Upper lobe of right lung (tissue), 1 donor: ENCODE results near the gene ACTN4. TPM values are rescaled to one million over a fixed set of nuclear protein-coding genes. Genes with fewer than 3 reads are reported as not detected.
A peak's percentile ranks its signal among the peaks of the same experiment; 100 is the strongest.

ENCODE experiments used
- ATAC-seq: fragments of 200-7000 bp; cut with Tn5 transposase; one replicate; pipeline ENCODE4 v1.9.1; 2020; ENCODE audit warnings: mild to moderate bottlenecking, moderate library complexity
- DNase-seq: peaks from one replicate; pipeline ENCODE4 v3.0.0-alpha.2; 2020
- H3K27ac ChIP-seq: fragments of 200-600 bp; one replicate; pipeline ENCODE4 v1.8.0; 2022
- H3K27me3 ChIP-seq: fragments of 200-600 bp; one replicate; pipeline ENCODE4 v1.8.0; 2022; ENCODE audit warnings: mild to moderate bottlenecking
- H3K36me3 ChIP-seq: fragments of 200-600 bp; one replicate; pipeline ENCODE4 v1.8.0; 2022
- H3K4me1 ChIP-seq: fragments of 200-600 bp; one replicate; pipeline ENCODE4 v1.8.0; 2022
- H3K4me3 ChIP-seq: fragments of 200-600 bp; one replicate; pipeline ENCODE4 v1.8.0; 2022; ENCODE audit warnings: mild to moderate bottlenecking
- H3K9me3 ChIP-seq: fragments of 200-600 bp; one replicate; pipeline ENCODE4 v1.8.0; 2022
- intact Hi-C: fragments of 100-400 bp; cut with DNase I; formaldehyde crosslinking; loops from one replicate; pipeline ENCODE4 v1.11.0; 2022
- total RNA-seq: library from RNA; stranded (reverse); fragmentation: NEBNext Ultra II Directional; extraction: Animal tissue kit (Norgen Biotek cat#: 25700); gene quantifications from one replicate; pipeline ENCODE4 v1.2.1, GENCODE V29; 2021
- TF ChIP-seq, protein P1 (sequence below): fragments of 200-600 bp; IDR thresholded peaks from one replicate; pipeline ENCODE4 v1.8.0; 2022; ENCODE audit warnings: antibody characterized with exemption
- donor health status: DM: no; HTN: yes; CAD: no; lungs with severe emphysema.

The ACTN4 gene
- total RNA-seq, 1 donor from 2014 or later, result 565 TPM

- intact Hi-C loops, result no loop called here
- H3K4me3 ChIP-seq, result no peak overlapping the region
These were observed 28.8 kb downstream of the ACTN4 start for GRCh38 chr19:38676023-38676877.

DNA sequence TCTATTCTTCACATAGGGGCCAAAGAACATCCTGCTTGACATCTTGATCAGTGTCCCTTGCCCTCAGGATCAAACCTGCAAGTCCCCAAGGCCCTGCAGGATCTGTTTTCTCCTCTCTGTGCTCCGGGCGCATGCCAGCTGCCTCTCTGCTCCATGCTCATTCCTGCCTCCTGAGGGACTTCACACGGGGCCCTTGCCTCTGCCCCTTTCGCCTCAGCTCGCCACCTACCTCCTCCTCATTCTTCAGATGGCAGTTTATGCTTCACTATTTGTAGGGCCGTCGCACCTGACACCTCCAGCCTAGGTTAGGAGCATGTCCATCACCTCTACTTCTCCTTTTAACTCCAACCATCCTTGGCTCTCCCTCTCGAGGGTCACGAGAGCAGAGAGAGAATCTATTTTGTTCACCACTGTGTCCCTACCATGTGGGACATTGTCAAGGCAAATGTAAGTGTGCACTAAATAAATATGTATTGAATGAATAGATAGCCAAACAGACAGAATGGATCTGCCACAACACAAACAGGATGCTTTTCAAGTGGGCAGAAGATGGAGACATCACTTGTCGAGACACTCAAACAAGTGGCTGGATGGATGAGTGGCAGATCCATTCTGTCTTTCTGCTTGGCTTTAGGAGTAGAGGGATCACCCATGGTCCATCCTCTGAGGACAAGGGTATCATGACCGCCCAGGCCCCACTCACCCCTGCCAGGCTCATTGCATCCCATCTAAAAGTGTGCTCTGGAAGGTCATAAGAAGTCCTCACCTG is 29.6 kb downstream of the ACTN4 start:
- Histone ChIP-seq H3K4me3 (no peak overlapping the region), H3K4me1 (peaks cover 82% of the 10 kb centered on the region), H3K9me3 (no peaks in the 10 kb centered on the region), H3K27ac (peak overlapping the region; percentile 55), H3K27me3 (no peaks in the 10 kb centered on the region), H3K36me3 (peaks cover 5% of the 10 kb centered on the region)
- no peak for DNase-seq
- ATAC-seq, result no peak
- TF ChIP-seq, protein P1, sequence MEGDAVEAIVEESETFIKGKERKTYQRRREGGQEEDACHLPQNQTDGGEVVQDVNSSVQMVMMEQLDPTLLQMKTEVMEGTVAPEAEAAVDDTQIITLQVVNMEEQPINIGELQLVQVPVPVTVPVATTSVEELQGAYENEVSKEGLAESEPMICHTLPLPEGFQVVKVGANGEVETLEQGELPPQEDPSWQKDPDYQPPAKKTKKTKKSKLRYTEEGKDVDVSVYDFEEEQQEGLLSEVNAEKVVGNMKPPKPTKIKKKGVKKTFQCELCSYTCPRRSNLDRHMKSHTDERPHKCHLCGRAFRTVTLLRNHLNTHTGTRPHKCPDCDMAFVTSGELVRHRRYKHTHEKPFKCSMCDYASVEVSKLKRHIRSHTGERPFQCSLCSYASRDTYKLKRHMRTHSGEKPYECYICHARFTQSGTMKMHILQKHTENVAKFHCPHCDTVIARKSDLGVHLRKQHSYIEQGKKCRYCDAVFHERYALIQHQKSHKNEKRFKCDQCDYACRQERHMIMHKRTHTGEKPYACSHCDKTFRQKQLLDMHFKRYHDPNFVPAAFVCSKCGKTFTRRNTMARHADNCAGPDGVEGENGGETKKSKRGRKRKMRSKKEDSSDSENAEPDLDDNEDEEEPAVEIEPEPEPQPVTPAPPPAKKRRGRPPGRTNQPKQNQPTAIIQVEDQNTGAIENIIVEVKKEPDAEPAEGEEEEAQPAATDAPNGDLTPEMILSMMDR, result no peak
- intact Hi-C loops, result no loop called here

More at GRCh38 chr19:38676023-38676877, 28.8 kb downstream of the ACTN4 start:
- H3K27me3 ChIP-seq, result no peaks in the 10 kb centered on the region
- no peak for DNase-seq
- peak; percentile 44 for ATAC-seq
- peaks cover 82% of the 10 kb centered on the region for H3K4me1 ChIP-seq
- peaks cover 5% of the 10 kb centered on the region for H3K36me3 ChIP-seq
- H3K27ac ChIP-seq, result peak overlapping the region; percentile 55
- TF ChIP-seq, protein P1, result no peak
- no peaks in the 10 kb centered on the region for H3K9me3 ChIP-seq

DNA sequence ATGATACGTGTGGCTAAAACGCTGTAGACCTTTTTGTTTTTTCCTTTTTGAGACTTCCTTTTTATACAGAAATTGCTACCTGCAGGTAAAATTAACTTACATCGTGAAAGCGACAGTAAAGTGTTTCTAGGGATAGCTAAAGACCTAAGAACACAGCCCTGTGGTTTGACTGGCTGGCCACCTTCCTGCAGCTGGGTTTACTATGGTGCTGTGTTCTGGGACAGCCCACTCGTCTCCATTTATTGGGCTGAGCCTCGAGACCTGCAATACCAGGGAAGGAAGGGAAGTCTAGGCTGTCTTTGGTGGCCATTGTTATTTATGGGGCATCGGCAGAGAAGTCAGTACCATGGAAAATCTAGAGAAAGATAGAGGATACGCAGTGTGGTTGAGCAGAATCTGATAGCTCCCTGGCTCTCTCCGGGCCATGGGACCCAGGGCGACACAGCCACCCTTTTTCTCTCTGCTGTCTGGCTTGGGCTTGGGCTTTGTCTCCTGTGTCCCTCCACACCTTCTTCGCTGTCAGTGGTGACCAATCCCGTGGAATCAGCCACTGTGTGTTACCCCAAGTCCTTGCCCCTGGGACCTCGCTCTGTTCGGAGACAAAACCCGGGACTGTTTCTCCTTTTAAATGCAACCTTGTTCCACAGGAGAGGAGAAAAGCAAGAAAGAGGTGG is 30.9 kb downstream of the ACTN4 start:
- no peak for DNase-seq

GRCh38 chr19:38678891-38679494 is 31.5 kb downstream of the ACTN4 start:
- no peak for DNase-seq

More for the DNA sequence above, 30.9 kb downstream of the ACTN4 start:
- Histone ChIP-seq H3K27ac (peak overlapping the region; percentile 24), H3K4me3 (no peak overlapping the region), H3K9me3 (no peaks in the 10 kb centered on the region), H3K36me3 (peaks cover 5% of the 10 kb centered on the region), H3K4me1 (peaks cover 92% of the 10 kb centered on the region), H3K27me3 (no peaks in the 10 kb centered on the region)
- TF ChIP-seq, protein P1, result no peak
- intact Hi-C loops, result no loop called here
- ATAC-seq, result no peak

DNA sequence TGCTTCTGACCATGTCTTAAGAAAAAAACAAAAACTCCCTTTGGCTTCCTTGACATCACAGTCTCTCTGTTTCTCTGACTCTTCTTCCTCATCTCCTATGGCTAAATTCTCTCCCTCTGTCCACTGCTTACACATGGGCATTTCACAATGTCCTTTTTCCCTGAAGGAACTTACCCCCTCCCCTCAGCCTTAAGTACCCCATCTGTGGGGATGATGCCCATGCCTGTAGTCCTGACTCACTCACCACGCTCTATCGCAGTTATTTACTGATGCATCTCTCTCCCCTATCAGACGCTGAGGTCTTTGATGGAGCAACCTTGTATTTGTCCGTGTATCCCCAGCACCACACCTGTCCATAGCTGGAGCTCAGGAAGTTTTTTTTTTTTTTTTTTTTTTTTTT is 32.4 kb downstream of the ACTN4 start:
- Histone ChIP-seq H3K4me3 (no peak overlapping the region), H3K27ac (no peak overlapping the region), H3K36me3 (peaks cover 5% of the 10 kb centered on the region), H3K4me1 (peaks cover 96% of the 10 kb centered on the region), H3K9me3 (no peaks in the 10 kb centered on the region), H3K27me3 (no peaks in the 10 kb centered on the region)
- intact Hi-C loops, result no loop called here
- ATAC-seq (no peak), DNase-seq (no peak)
- TF ChIP-seq, protein P1, result no peak

More at GRCh38 chr19:38678891-38679494, 31.5 kb downstream of the ACTN4 start:
- intact Hi-C loops, result no loop called here
- Histone ChIP-seq H3K36me3 (peaks cover 5% of the 10 kb centered on the region), H3K4me1 (peaks cover 96% of the 10 kb centered on the region), H3K9me3 (no peaks in the 10 kb centered on the region), H3K27ac (peak overlapping the region; percentile 24), H3K27me3 (no peaks in the 10 kb centered on the region), H3K4me3 (no peak overlapping the region)
- TF ChIP-seq, protein P1, result no peak
- ATAC-seq, result no peak
